ENCODE measurements around the gene HOXB1. TPM values are rescaled to one million over a fixed set of nuclear protein-coding genes. Genes with fewer than 3 reads are reported as not detected.
"Not testable (repeated sequence)": the region's sequence is repeated elsewhere in the genome, so short reads cannot be mapped to it uniquely, and the experiment has no call there.

Gene HOXB1
- total RNA-seq, 4 donors from 2014 or later = not detected

- H3K4me1 ChIP-seq = peaks cover 0 to 12% (median 2%) of the 10 kb centered on the region in 4 donors
- H3K4me3 ChIP-seq = peak overlapping the region; percentile 45 to 70 (median 58)
- H3K9me3 ChIP-seq = no peaks in the 10 kb centered on the region
- TF ChIP-seq POLR2A (IDR thresholded peaks at IDR 0.05) (no peak), CTCF (IDR thresholded peaks at IDR 0.05) (no peak)
- H3K27me3 ChIP-seq = no peaks in the 10 kb centered on the region
- H3K36me3 ChIP-seq = no peaks in the 10 kb centered on the region
- DNase-seq = peak in 1 of 3 donors; percentile 56
- H3K27ac ChIP-seq = peak overlapping the region; percentile 76 to 96 (median 88)
These were observed 10.8 kb upstream of the HOXB1 start for GRCh38 chr17:48541577-48542113.

- Histone ChIP-seq H3K9me3 (no peaks in the 10 kb centered on the region), H3K4me1 (peaks cover 0 to 6% (median 2%) of the 10 kb centered on the region in 4 donors), H3K36me3 (no peaks in the 10 kb centered on the region), H3K27me3 (no peaks in the 10 kb centered on the region), H3K27ac (peak overlapping the region; percentile 76 to 96 (median 88)), H3K4me3 (peak overlapping the region; percentile 45 to 70 (median 58))
- no peak for TF ChIP-seq CTCF (IDR thresholded peaks at IDR 0.05)
- no peak for TF ChIP-seq POLR2A (IDR thresholded peaks at IDR 0.05)
- no peak for DNase-seq
These were observed 10.3 kb upstream of the HOXB1 start for GRCh38 chr17:48541036-48541576.

DNA sequence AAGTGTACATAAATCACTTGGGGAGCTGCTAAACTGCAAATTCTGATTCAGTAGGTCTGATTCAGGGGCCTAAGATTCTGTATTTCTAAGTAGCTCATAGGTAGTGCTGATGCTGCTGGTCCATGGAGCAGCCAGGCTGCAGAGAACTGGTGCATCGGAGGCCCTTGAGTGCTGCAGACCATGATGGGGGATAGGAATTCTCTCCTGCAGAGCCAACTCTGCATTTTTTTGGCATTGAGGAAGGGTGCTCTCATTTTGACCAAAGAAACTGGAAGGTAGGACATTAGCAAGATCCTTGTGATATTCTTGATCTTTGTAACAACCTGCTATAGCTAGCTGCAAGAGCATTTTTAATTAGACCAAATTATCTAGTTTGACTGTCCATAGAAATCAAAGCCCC is 9.4 kb upstream of the HOXB1 start:
- Histone ChIP-seq H3K4me1 (peaks cover 0 to 5% (median 0%) of the 10 kb centered on the region in 4 donors), H3K4me3 (no peak overlapping the region), H3K9me3 (no peaks in the 10 kb centered on the region), H3K27ac (peak overlapping the region in 1 of 4 donors; percentile 1), H3K27me3 (no peaks in the 10 kb centered on the region), H3K36me3 (no peaks in the 10 kb centered on the region)
- no peak for TF ChIP-seq POLR2A (IDR thresholded peaks at IDR 0.05)
- no peak for TF ChIP-seq CTCF (IDR thresholded peaks at IDR 0.05)
- no peak for DNase-seq

- no peak overlapping the region for H3K4me3 ChIP-seq
- no peaks in the 10 kb centered on the region for H3K9me3 ChIP-seq
- H3K36me3 ChIP-seq = no peaks in the 10 kb centered on the region
- TF ChIP-seq POLR2A (IDR thresholded peaks at IDR 0.05) (no peak), CTCF (IDR thresholded peaks at IDR 0.05) (no peak)
- H3K27ac ChIP-seq = no peak overlapping the region
- H3K4me1 ChIP-seq = peaks cover 0 to 5% (median 0%) of the 10 kb centered on the region in 4 donors
- no peak for DNase-seq
- H3K27me3 ChIP-seq = no peaks in the 10 kb centered on the region
These were observed 8.4 kb upstream of the HOXB1 start for GRCh38 chr17:48539177-48539576.

DNA sequence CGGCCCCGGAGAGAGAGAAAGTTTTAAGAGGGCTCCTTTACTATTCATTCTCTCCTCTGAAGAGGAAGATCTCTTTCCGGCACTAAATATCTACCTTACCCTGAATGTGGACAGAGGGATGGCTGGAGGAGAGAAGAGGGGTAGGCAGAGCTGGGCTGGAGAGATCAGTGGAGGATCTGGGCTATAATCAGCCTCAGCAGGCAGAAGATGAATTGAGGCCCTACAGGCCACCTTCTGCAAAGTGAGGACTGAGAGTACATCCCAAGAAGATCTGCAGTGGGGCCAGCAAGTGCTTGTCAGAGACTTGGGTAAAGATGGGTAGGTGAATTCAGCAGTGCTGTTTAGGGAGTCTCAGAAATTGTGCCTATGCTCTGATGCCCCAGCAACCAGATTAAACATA is 6.5 kb upstream of the HOXB1 start:
- TF ChIP-seq POLR2A (IDR thresholded peaks at IDR 0.05) (no peak), CTCF (IDR thresholded peaks at IDR 0.05) (no peak)
- H3K36me3 ChIP-seq = no peaks in the 10 kb centered on the region
- H3K4me1 ChIP-seq = no peaks in the 10 kb centered on the region
- H3K27me3 ChIP-seq = no peaks in the 10 kb centered on the region
- H3K27ac ChIP-seq = no peak overlapping the region
- DNase-seq = no peak
- no peaks in the 10 kb centered on the region for H3K9me3 ChIP-seq
- H3K4me3 ChIP-seq = no peak overlapping the region

DNA sequence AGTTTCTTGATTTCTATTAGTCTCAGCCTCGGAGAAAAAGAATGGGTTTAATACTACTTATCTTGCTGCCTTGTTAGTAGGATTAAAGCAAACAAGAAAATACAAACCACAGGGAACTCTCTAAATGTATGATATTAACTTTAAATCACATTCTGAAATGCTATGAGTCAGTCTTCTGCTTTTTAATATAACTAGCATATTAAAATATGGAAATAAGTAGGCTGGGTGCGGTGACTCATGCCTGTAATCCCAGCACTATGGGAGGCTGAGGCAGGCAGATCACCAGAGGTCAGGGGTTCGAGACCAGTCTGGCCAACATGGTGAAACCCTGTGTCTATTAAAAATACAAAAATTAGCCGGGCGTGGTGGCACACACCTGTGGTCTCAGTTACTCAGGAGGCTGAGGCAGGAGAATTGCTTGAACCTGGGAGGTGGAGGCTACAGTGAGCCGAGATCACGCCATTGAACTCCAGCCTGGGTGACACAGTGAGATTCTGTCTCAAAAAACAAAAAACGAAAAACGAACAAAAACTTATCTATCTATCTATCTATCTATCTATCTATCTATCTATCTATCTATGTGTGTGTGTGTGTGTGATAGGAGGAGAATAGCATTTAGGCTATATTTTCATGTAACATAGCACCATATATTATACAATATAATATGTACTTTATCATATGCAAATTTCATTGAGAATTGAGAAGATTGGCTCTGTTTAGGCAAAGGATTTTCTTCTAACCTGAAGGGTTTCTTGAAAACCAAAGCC is 5.2 kb upstream of the HOXB1 start:
- not testable (repeated sequence) for H3K4me1 ChIP-seq, H3K27me3 ChIP-seq, H3K27ac ChIP-seq, H3K9me3 ChIP-seq, DNase-seq, H3K4me3 ChIP-seq, H3K36me3 ChIP-seq
